HCT116 (cell line): ENCODE data around the gene HAAO. TPM values are rescaled to one million over a fixed set of nuclear protein-coding genes. Genes with fewer than 3 reads are reported as not detected.

Experiments
- ATAC-seq: fragments of 200-7000 bp; cut with Tn5 transposase; 2 replicates; pipeline ENCODE4 v1.9.1; 2020; ENCODE audit warnings: mild to moderate bottlenecking, moderate library complexity
- BruUV-seq: library from RNA; stranded (reverse); fragments of 400-500 nt; replicated peaks from 2 replicates; lab custom pipeline; 2021; lab: Mats Ljungman, UMichigan
- CTCF ChIA-PET: fragments of 300-600 bp; sonication (Branson Sonifier 250); formaldehyde crosslinking; loops from one replicate; lab custom pipeline; 2021; ENCODE audit warnings: antibody characterized with exemption; lab: Charles Lee
- POLR2A ChIA-PET: fragments of 300-600, 350-600 bp; sonication (Branson Sonifier 250); formaldehyde crosslinking; loops from one replicate; lab custom pipeline; 2021; ENCODE audit warnings: antibody characterized with exemption; lab: Charles Lee
- RAD21 ChIA-PET, 2 experiments: fragments of 300-600 bp; sonication (Branson Sonifier 250); formaldehyde crosslinking; loops; one replicate each; lab custom pipeline; 2023; ENCODE audit warnings: low total read pairs in 2 of 2; ENCODE audit not compliant: uncharacterized antibody in 2 of 2, unreplicated experiment in 2 of 2, low non-redundant PET in 1 of 2; lab: Charles Lee
- DNase-seq: peaks from one replicate; pipeline ENCODE4 v3.0.0-alpha.2; 2010; ENCODE audit warnings: low read depth, low spot score
- H2AFZ ChIP-seq: fragments of 200-600 bp; shearing (Covaris generic), sonication (generic); 2 replicates; pipeline ENCODE4 v1.6.1; 2017; ENCODE audit warnings: low read depth, mixed run types, mixed read lengths, antibody characterized with exemption, low read length; ENCODE audit not compliant: poor library complexity, severe bottlenecking
- H3K27ac ChIP-seq: 2 replicates; pipeline ENCODE4 v1.5.1; 2012; ENCODE audit warnings: low read depth, low read length
- H3K27me3 ChIP-seq: fragments of 200-600 bp; sonication (generic); 2 replicates; pipeline ENCODE4 v1.6.1; 2016; ENCODE audit warnings: mixed run types, low read length, mixed read lengths; ENCODE audit not compliant: insufficient read depth
- H3K36me3 ChIP-seq, 2 experiments: fragments of 200-500 bp in 1 of 2; fragments of 200-600 bp in 1 of 2; sonication (Bioruptor generic) in 1 of 2; sonication (generic) in 1 of 2; 2 replicates each; pipeline versions ENCODE4 v1.5.1 to v1.6.1; 2014 to 2016; ENCODE audit warnings: low read length in 2 of 2, inconsistent platforms in 1 of 2, mixed read lengths in 1 of 2, mixed run types in 1 of 2; ENCODE audit not compliant: insufficient read depth in 2 of 2, control insufficient read depth in 1 of 2
- H3K4me1 ChIP-seq, 2 experiments: fragments of 200-600 bp in 1 of 2; sonication (generic) in 1 of 2; 2 replicates each; pipeline versions ENCODE4 v1.5.1 to v1.6.1; 2012 to 2017; ENCODE audit warnings: low read length in 2 of 2, inconsistent platforms in 1 of 2, mild to moderate bottlenecking in 1 of 2, mixed read lengths in 1 of 2, mixed run types in 1 of 2, moderate library complexity in 1 of 2; ENCODE audit not compliant: insufficient read depth in 2 of 2, control insufficient read depth in 1 of 2
- H3K4me2 ChIP-seq: fragments of 200-600 bp; sonication (generic); 2 replicates; pipeline ENCODE4 v1.6.1; 2017; ENCODE audit warnings: mixed run types, low read length, mixed read lengths
- H3K4me3 ChIP-seq, 2 experiments: fragments of 200-600 bp in 1 of 2; sonication (generic) in 1 of 2; replicated peaks in 1 of 2; 2 replicates each; pipeline ENCODE4 v1.5.1; 2011 to 2016; ENCODE audit warnings: low read length in 2 of 2, control low read depth in 1 of 2, low read depth in 1 of 2, mild to moderate bottlenecking in 1 of 2, mixed read lengths in 1 of 2, mixed run types in 1 of 2
- H3K79me2 ChIP-seq: fragments of 200-600 bp; sonication (generic); 2 replicates; pipeline ENCODE4 v1.6.1; 2017; ENCODE audit warnings: mild to moderate bottlenecking, mixed run types, low read length, moderate library complexity, mixed read lengths; ENCODE audit not compliant: insufficient read depth
- H3K9ac ChIP-seq: fragments of 200-600 bp; sonication (generic); 2 replicates; pipeline ENCODE4 v1.6.1; 2016; ENCODE audit warnings: low read length, mixed read lengths
- H3K9me2 ChIP-seq: fragments of 200-600 bp; sonication (generic), shearing (Covaris generic); 2 replicates; pipeline ENCODE4 v1.6.1; 2017; ENCODE audit warnings: mixed run types, mild to moderate bottlenecking, moderate library complexity; ENCODE audit not compliant: insufficient read depth
- H3K9me3 ChIP-seq, 2 experiments: fragments of 200-500 bp in 1 of 2; fragments of 200-600 bp in 1 of 2; sonication (Bioruptor generic) in 1 of 2; sonication (generic) in 1 of 2; 2 replicates each; pipeline ENCODE4 v1.6.1; 2014 to 2017; ENCODE audit warnings: low read length in 2 of 2, mixed read lengths in 2 of 2, inconsistent platforms in 1 of 2, low read depth in 1 of 2, mild to moderate bottlenecking in 1 of 2, mixed run types in 1 of 2, moderate library complexity in 1 of 2; ENCODE audit not compliant: control insufficient read depth in 1 of 2, insufficient read depth in 1 of 2
- H4K20me1 ChIP-seq: fragments of 200-600 bp; sonication (generic), shearing (Covaris generic); 2 replicates; pipeline ENCODE4 v1.6.1; 2017; ENCODE audit warnings: mixed run types, mild to moderate bottlenecking, moderate library complexity; ENCODE audit not compliant: insufficient read depth
- ATF3 ChIP-seq: IDR thresholded peaks from 2 replicates; pipeline ENCODE4 v1.6.1; 2012
- CBX3 ChIP-seq: IDR thresholded peaks from 2 replicates; pipeline ENCODE4 v1.6.1; 2012; ENCODE audit warnings: low read depth
- ELF1 ChIP-seq: IDR thresholded peaks from 2 replicates; pipeline ENCODE4 v1.6.1; 2012; ENCODE audit warnings: low read depth, borderline replicate concordance
- FOSL1 ChIP-seq: IDR thresholded peaks from 2 replicates; pipeline ENCODE4 v1.6.1; 2012; ENCODE audit warnings: low read depth
- JUND ChIP-seq: IDR thresholded peaks from 2 replicates; pipeline ENCODE4 v1.6.1; 2012
- POLR2AphosphoS5 ChIP-seq: IDR thresholded peaks from 2 replicates; pipeline ENCODE4 v1.6.1; 2011; ENCODE audit warnings: mild to moderate bottlenecking, low read depth, low read length, moderate library complexity
- intact Hi-C: fragments of 100-400 bp; cut with micrococcal nuclease; formaldehyde crosslinking; loops from 2 replicates; pipeline ENCODE4 v1.10.0; 2022
- total RNA-seq: library from RNA; stranded (reverse); gene quantifications from one replicate; pipeline ENCODE4 v1.2.1, GENCODE V29; 2021; ENCODE audit not compliant: unreplicated experiment
- TF ChIP-seq, protein P1 (sequence below): IDR thresholded peaks from 2 replicates; pipeline ENCODE4 v1.6.1; 2011; ENCODE audit warnings: mild to moderate bottlenecking, low read length, moderate library complexity; ENCODE audit not compliant: insufficient replicate concordance; ENCODE audit errors: extremely low read depth

HAAO gene
- total RNA-seq, 1 experiment from 2014 or later = not detected

DNA sequence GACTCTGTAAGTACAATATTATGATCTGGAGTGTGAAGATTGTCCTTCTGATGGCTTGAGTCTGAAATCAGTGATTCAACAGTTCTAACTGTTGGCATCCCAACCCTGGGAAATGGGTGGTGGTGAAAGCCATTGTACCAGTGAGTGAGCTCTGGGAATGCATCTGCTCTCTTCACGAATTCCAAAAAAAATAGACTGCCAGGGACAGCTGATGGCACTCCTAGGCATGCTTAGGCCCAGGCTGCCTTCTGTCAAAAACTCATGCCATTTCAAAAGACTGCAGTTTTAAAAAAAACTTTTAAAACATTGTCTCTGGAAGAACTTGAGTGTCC lies 48.8 kb downstream of the HAAO start (continued):
- TF ChIP-seq, protein P1, sequence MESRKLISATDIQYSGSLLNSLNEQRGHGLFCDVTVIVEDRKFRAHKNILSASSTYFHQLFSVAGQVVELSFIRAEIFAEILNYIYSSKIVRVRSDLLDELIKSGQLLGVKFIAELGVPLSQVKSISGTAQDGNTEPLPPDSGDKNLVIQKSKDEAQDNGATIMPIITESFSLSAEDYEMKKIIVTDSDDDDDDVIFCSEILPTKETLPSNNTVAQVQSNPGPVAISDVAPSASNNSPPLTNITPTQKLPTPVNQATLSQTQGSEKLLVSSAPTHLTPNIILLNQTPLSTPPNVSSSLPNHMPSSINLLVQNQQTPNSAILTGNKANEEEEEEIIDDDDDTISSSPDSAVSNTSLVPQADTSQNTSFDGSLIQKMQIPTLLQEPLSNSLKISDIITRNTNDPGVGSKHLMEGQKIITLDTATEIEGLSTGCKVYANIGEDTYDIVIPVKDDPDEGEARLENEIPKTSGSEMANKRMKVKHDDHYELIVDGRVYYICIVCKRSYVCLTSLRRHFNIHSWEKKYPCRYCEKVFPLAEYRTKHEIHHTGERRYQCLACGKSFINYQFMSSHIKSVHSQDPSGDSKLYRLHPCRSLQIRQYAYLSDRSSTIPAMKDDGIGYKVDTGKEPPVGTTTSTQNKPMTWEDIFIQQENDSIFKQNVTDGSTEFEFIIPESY = no peak
- TF ChIP-seq FOSL1 = no peak
- TF ChIP-seq CBX3 = no peak
- TF ChIP-seq ELF1 = no peak
- TF ChIP-seq JUND = no peak

- no peaks in the 10 kb centered on the region; a peak in 1 of 4 replicates for H3K9me3 ChIP-seq
- TF ChIP-seq POLR2AphosphoS5 (no peak), ATF3 (no peak)
- TF ChIP-seq, all 23 proteins: peak for 0
- ChIA-PET CTCF (no interaction called here), POLR2A (interaction anchor here (1.1 kb wide), 1 partner anchor 10 kb away, joined by 3 read pairs; no protein-coding TSS in a partner anchor), RAD21 (no interaction called here)
- no peak overlapping the region for H3K4me3 ChIP-seq
- intact Hi-C loops = no loop called here
- H3K27ac ChIP-seq = no peak overlapping the region
- H3K9me2 ChIP-seq = 0 out of 2 replicates have a peak, but pooled peaks cover 4% of the 10 kb centered on the region
- no peak overlapping the region for H2AFZ ChIP-seq
- ATAC-seq (peak; percentile 52; the same call in 1 of the 2 replicates), DNase-seq (no peak)
- BruUV-seq = no TSS peak
- H3K27me3 ChIP-seq = no peaks in the 10 kb centered on the region
- no peaks in the 10 kb centered on the region for H4K20me1 ChIP-seq
- no peaks in the 10 kb centered on the region for H3K36me3 ChIP-seq
- H3K4me2 ChIP-seq = no peak overlapping the region
- no peaks in the 10 kb centered on the region for H3K79me2 ChIP-seq
- H3K4me1 ChIP-seq = peaks cover 0 to 13% of the 10 kb centered on the region in 2 experiments; a peak in 2 of 4 replicates
- H3K9ac ChIP-seq = no peak overlapping the region
Observed at GRCh38 chr2:42742740-42743658, 49.4 kb downstream of the HAAO start.
